NB4 (cell line): ENCODE data around the gene PROZ.

ENCODE experiments used
- DNase-seq: peaks from one replicate; pipeline ENCODE4 v3.0.0; 2010; ENCODE audit warnings: low read depth
- H3K4me3 ChIP-seq: one replicate; pipeline ENCODE4 v1.5.1; 2011; ENCODE audit warnings: mild to moderate bottlenecking, low read depth, low read length, moderate library complexity
- MAX ChIP-seq: IDR thresholded peaks from 2 replicates; pipeline ENCODE4 v1.6.1; 2011; ENCODE audit warnings: low read depth, low read length
- MYC ChIP-seq: IDR thresholded peaks from 2 replicates; pipeline ENCODE4 v1.6.1; 2011; ENCODE audit warnings: low read depth, low read length
- POLR2A ChIP-seq: IDR thresholded peaks from 2 replicates; pipeline ENCODE4 v1.6.1; 2011; ENCODE audit warnings: mild to moderate bottlenecking; ENCODE audit not compliant: insufficient read length; ENCODE audit errors: extremely low read depth
- TF ChIP-seq, protein P1 (sequence below): IDR thresholded peaks from one replicate; pipeline ENCODE4 v1.5.1; 2012; ENCODE audit warnings: low read depth, low read length

Gene PROZ

DNA sequence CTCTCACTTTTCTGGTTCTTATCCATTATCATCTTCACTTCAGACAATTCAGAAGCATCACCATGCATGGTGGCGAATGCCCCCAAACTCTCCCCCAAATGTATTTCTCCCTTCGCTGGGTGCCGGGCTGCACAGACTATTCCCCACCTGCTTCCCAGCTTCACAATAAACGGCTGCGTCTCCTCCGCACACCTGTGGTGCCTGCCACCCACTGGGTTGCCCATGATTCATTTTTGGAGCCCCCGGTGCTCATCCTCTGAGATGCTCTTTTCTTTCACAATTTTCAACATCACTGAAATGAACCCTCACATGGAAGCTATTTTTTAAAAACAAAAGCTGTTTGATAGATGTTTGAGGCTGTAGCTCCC lies 38.6 kb upstream of the PROZ start:
- no peak overlapping the region for H3K4me3 ChIP-seq
- TF ChIP-seq MAX (no peak), MYC (no peak), POLR2A (no peak)
- TF ChIP-seq, protein P1, sequence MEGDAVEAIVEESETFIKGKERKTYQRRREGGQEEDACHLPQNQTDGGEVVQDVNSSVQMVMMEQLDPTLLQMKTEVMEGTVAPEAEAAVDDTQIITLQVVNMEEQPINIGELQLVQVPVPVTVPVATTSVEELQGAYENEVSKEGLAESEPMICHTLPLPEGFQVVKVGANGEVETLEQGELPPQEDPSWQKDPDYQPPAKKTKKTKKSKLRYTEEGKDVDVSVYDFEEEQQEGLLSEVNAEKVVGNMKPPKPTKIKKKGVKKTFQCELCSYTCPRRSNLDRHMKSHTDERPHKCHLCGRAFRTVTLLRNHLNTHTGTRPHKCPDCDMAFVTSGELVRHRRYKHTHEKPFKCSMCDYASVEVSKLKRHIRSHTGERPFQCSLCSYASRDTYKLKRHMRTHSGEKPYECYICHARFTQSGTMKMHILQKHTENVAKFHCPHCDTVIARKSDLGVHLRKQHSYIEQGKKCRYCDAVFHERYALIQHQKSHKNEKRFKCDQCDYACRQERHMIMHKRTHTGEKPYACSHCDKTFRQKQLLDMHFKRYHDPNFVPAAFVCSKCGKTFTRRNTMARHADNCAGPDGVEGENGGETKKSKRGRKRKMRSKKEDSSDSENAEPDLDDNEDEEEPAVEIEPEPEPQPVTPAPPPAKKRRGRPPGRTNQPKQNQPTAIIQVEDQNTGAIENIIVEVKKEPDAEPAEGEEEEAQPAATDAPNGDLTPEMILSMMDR: no peak

GRCh38 chr13:113120300-113121182 lies 37.9 kb upstream of the PROZ start:
- no peak overlapping the region for H3K4me3 ChIP-seq
- TF ChIP-seq MAX: no peak
- TF ChIP-seq, protein P1: no peak
- TF ChIP-seq MYC: no peak
- no peak for TF ChIP-seq POLR2A
- DNase-seq: no peak

More for the DNA sequence above, 38.6 kb upstream of the PROZ start:
- DNase-seq: no peak

- no peak overlapping the region for H3K4me3 ChIP-seq
- DNase-seq: no peak
- no peak for TF ChIP-seq MYC
These were observed 37.1 kb upstream of the PROZ start for GRCh38 chr13:113121183-113121927.

DNA sequence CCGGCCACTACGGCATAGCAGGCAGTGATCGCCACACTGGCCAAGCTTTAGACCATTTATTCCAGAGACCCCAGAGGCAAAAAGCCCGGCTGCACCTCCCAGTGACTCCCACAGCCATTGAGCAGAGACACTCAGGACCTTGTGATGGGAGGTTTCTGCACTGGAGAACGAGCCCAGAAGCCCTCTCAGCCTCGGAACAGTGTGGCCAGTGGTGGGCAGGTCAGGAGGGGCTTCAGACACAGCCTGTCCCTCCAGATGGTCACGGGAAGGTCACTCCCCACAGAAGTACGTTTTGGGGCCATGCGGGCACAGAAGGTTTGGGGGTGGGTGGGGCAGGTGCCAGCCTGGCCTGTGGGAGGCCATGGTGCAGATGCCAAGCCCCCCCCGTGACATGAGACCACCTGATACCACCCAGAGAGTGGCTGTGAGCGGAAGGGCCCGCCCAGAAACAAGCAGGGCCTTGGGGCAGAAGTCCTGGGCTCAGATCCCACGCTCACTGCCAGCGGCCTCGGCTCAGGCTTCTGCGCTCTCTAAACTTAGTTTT lies 36.4 kb upstream of the PROZ start:
- TF ChIP-seq POLR2A (no peak), MYC (no peak), MAX (no peak)
- TF ChIP-seq, protein P1: no peak
- DNase-seq: no peak
- no peak overlapping the region for H3K4me3 ChIP-seq

- H3K4me3 ChIP-seq: no peak within 1 kb of the TSS
- no peak for TF ChIP-seq MAX
- DNase-seq: no peak
These were observed 35.8 kb upstream of the PROZ start, which contains the start of gene F10 for GRCh38 chr13:113122550-113123225. F10 (plus strand) TSS chr13:113122799; CDS start chr13:113122856, 57 bp downstream.

DNA sequence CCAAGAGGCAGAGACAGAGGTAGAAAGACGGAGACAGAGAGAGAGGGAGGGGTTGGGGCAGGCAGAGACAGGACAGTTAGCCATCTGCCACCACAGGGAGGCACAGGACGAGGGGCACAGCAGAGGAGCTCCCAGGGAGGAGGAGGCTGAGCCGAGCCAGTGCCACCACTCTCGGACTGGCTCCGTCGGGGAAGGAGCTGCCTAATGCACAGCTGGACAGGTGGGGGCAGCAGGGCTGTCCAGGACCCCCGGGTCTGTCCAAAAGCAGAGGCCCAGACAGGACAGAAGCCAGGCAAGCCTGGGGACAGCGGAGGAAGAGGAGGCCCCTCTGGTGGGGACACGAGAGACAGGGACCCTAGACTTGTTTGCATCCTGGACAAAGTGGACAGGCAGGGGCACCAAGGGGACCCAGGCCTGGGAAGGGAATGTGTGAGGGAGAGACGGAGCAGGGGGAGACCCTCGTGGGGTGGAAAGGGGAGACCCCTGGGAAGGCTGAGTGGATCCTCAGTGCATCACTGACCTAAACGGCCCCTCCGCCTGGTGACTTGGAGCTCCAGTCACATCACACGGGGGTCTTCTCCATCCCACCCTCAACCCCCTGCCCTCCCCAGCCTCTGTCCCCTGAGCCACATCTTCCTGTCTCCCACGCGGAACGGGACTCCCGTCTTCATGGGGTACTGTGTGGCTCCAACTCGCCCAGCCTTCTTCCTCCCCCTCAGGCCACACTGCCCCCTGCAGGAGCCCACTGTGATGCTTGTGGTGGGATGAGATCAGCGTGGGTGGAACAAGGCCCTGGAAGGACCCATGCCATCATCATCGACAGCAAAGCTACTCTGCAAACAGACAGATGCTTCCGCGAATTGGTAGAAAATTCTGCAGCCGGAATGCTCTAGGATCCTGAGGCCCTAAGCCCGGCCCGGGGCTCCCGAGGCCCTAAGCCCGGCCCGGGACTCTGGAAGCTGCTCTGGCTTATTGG lies 34.9 kb upstream of the PROZ start:
- H3K4me3 ChIP-seq: no peak overlapping the region
- peak; percentile 34 for DNase-seq
- TF ChIP-seq, protein P1: peak; percentile 44
- no peak for TF ChIP-seq MYC
- TF ChIP-seq POLR2A: no peak
- TF ChIP-seq MAX: no peak
